Measurements from ENCODE around the gene ZNF787. TPM values are rescaled to one million over a fixed set of nuclear protein-coding genes. Genes with fewer than 3 reads are reported as not detected.

ZNF787 gene
- total and polyA plus RNA-seq, 4 donors: 2.9 to 23.6 (median 18.8) TPM

DNA sequence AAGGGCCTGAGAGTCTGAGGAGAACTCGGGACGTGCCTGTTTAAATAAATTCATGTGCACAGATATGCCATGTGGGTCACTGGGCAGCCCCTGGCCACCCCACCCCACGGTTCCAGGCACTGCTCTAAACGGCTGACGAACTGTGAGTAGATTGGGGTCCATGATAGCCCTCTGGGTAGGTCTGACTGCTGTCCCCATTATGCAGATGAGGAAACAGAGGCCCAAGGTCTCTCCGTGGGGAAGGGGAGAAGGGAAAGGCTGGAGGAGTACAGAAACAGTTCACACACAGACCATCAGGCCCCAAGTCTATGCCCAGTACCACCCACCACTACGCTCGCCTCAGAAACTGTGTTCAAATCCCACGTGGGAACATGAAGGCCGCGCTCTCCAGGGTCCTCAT is 14.1 kb downstream of the ZNF787 start:
- H3K9ac ChIP-seq (ENCODE audit: low read depth in 1 of 2, low read length in 2 of 2): no peak overlapping the region
- DNase-seq (ENCODE audit: low spot score): no peak
- peaks cover 0 to 6% (median 4%) of the 10 kb centered on the region in 4 donors for H3K36me3 ChIP-seq (ENCODE audit: control insufficient read depth in 4 of 4, insufficient read depth in 3 of 4, low read depth in 1 of 4, low read length in 3 of 4)
- H3K27me3 ChIP-seq (ENCODE audit: control insufficient read depth in 4 of 4, insufficient read depth in 4 of 4, low read length in 3 of 4): no peaks in the 10 kb centered on the region
- 85% methylated on average over 11 of the region's 11 CpGs for WGBS
- no peak overlapping the region for H3K27ac ChIP-seq (ENCODE audit: low read depth in 1 of 2, low read length in 2 of 2)
- no peak for TF ChIP-seq FOXA1 (IDR thresholded peaks at IDR 0.05)
- no peak for TF ChIP-seq SP1 (IDR thresholded peaks at IDR 0.05)
- no peak for TF ChIP-seq HNF4G (IDR thresholded peaks at IDR 0.05)
- TF ChIP-seq GABPA (IDR thresholded peaks at IDR 0.05 in 1 of 2, conservative IDR thresholded peaks at IDR 0.05 in 1 of 2): no peak
- TF ChIP-seq, protein P1, sequence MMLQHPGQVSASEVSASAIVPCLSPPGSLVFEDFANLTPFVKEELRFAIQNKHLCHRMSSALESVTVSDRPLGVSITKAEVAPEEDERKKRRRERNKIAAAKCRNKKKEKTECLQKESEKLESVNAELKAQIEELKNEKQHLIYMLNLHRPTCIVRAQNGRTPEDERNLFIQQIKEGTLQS (IDR thresholded peaks at IDR 0.05): no peak
- no peak for TF ChIP-seq EGR1 (IDR thresholded peaks at IDR 0.05; ENCODE audit: low read depth in 2 of 2)
- no peak for TF ChIP-seq NR2F2 (IDR thresholded peaks at IDR 0.05)
- TF ChIP-seq, protein P2, sequence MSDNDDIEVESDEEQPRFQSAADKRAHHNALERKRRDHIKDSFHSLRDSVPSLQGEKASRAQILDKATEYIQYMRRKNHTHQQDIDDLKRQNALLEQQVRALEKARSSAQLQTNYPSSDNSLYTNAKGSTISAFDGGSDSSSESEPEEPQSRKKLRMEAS (IDR thresholded peaks at IDR 0.05): no peak
- TF ChIP-seq HNF4A (conservative IDR thresholded peaks at IDR 0.05): no peak
- TF ChIP-seq TAF1 (conservative IDR thresholded peaks at IDR 0.05): no peak
- TF ChIP-seq, protein P3, sequence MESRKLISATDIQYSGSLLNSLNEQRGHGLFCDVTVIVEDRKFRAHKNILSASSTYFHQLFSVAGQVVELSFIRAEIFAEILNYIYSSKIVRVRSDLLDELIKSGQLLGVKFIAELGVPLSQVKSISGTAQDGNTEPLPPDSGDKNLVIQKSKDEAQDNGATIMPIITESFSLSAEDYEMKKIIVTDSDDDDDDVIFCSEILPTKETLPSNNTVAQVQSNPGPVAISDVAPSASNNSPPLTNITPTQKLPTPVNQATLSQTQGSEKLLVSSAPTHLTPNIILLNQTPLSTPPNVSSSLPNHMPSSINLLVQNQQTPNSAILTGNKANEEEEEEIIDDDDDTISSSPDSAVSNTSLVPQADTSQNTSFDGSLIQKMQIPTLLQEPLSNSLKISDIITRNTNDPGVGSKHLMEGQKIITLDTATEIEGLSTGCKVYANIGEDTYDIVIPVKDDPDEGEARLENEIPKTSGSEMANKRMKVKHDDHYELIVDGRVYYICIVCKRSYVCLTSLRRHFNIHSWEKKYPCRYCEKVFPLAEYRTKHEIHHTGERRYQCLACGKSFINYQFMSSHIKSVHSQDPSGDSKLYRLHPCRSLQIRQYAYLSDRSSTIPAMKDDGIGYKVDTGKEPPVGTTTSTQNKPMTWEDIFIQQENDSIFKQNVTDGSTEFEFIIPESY (IDR thresholded peaks at IDR 0.05): no peak
- H3K4me1 ChIP-seq (ENCODE audit: control insufficient read depth in 4 of 4, insufficient read depth in 4 of 4, low read length in 3 of 4): peaks cover 36 to 70% (median 63%) of the 10 kb centered on the region in 4 donors
- no peak overlapping the region for H3K4me3 ChIP-seq (ENCODE audit: low read depth in 1 of 3, low read length in 3 of 3)
- no peaks in the 10 kb centered on the region for H3K9me3 ChIP-seq (ENCODE audit: control insufficient read depth in 4 of 4, low read length in 3 of 4)

DNA sequence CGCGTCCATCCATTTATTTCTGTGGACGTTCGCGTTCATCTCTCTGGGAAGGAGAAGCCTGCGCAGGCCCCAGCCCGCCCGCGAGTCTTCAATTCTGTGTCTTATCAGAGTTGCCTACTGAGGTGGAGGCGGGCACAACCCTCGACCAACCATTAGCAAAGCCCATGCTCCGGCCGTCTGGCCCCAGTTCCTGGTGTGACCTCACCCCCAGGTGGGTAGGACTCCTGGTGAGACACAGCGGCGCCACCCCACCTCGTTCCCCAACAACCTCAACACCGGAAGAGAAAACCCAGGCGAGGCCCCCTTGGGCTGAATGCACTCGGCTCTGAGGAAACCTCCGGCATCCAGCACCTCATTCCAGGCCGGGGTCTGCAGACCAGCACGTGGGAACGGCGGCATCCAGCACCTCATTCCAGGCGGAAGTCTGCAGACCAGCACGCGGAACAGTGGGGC is 14.7 kb downstream of the ZNF787 start:
- Histone ChIP-seq H3K4me3 (ENCODE audit: low read depth in 1 of 3, low read length in 3 of 3) (no peak overlapping the region), H3K9ac (ENCODE audit: low read depth in 1 of 2, low read length in 2 of 2) (no peak overlapping the region), H3K4me1 (ENCODE audit: control insufficient read depth in 4 of 4, insufficient read depth in 4 of 4, low read length in 3 of 4) (peaks cover 31 to 65% (median 57%) of the 10 kb centered on the region in 4 donors), H3K27me3 (ENCODE audit: control insufficient read depth in 4 of 4, insufficient read depth in 4 of 4, low read length in 3 of 4) (no peaks in the 10 kb centered on the region), H3K27ac (ENCODE audit: low read depth in 1 of 2, low read length in 2 of 2) (no peak overlapping the region), H3K9me3 (ENCODE audit: control insufficient read depth in 4 of 4, low read length in 3 of 4) (no peaks in the 10 kb centered on the region), H3K36me3 (ENCODE audit: control insufficient read depth in 4 of 4, insufficient read depth in 3 of 4, low read depth in 1 of 4, low read length in 3 of 4) (peaks cover under 1 to 11% (median 7%) of the 10 kb centered on the region in 4 donors)
- TF ChIP-seq, protein P4, sequence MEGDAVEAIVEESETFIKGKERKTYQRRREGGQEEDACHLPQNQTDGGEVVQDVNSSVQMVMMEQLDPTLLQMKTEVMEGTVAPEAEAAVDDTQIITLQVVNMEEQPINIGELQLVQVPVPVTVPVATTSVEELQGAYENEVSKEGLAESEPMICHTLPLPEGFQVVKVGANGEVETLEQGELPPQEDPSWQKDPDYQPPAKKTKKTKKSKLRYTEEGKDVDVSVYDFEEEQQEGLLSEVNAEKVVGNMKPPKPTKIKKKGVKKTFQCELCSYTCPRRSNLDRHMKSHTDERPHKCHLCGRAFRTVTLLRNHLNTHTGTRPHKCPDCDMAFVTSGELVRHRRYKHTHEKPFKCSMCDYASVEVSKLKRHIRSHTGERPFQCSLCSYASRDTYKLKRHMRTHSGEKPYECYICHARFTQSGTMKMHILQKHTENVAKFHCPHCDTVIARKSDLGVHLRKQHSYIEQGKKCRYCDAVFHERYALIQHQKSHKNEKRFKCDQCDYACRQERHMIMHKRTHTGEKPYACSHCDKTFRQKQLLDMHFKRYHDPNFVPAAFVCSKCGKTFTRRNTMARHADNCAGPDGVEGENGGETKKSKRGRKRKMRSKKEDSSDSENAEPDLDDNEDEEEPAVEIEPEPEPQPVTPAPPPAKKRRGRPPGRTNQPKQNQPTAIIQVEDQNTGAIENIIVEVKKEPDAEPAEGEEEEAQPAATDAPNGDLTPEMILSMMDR (IDR thresholded peaks at IDR 0.05; ENCODE audit: low read depth, low read length, missing input control): no peak
- TF ChIP-seq GABPA (IDR thresholded peaks at IDR 0.05 in 1 of 2, conservative IDR thresholded peaks at IDR 0.05 in 1 of 2) (no peak), RAD21 (IDR thresholded peaks at IDR 0.05) (no peak), FOXA1 (IDR thresholded peaks at IDR 0.05) (no peak), RXRA (IDR thresholded peaks at IDR 0.05) (no peak), FOXA2 (IDR thresholded peaks at IDR 0.05) (no peak), TAF1 (conservative IDR thresholded peaks at IDR 0.05) (no peak), JUND (IDR thresholded peaks at IDR 0.05) (no peak), EGR1 (IDR thresholded peaks at IDR 0.05; ENCODE audit: low read depth in 2 of 2) (no peak), HNF4A (conservative IDR thresholded peaks at IDR 0.05) (no peak), YY1 (IDR thresholded peaks at IDR 0.05) (no peak), HNF4G (IDR thresholded peaks at IDR 0.05) (no peak)
- TF ChIP-seq, protein P3 (IDR thresholded peaks at IDR 0.05): no peak
- TF ChIP-seq, protein P2 (IDR thresholded peaks at IDR 0.05): no peak
- TF ChIP-seq, protein P5, sequence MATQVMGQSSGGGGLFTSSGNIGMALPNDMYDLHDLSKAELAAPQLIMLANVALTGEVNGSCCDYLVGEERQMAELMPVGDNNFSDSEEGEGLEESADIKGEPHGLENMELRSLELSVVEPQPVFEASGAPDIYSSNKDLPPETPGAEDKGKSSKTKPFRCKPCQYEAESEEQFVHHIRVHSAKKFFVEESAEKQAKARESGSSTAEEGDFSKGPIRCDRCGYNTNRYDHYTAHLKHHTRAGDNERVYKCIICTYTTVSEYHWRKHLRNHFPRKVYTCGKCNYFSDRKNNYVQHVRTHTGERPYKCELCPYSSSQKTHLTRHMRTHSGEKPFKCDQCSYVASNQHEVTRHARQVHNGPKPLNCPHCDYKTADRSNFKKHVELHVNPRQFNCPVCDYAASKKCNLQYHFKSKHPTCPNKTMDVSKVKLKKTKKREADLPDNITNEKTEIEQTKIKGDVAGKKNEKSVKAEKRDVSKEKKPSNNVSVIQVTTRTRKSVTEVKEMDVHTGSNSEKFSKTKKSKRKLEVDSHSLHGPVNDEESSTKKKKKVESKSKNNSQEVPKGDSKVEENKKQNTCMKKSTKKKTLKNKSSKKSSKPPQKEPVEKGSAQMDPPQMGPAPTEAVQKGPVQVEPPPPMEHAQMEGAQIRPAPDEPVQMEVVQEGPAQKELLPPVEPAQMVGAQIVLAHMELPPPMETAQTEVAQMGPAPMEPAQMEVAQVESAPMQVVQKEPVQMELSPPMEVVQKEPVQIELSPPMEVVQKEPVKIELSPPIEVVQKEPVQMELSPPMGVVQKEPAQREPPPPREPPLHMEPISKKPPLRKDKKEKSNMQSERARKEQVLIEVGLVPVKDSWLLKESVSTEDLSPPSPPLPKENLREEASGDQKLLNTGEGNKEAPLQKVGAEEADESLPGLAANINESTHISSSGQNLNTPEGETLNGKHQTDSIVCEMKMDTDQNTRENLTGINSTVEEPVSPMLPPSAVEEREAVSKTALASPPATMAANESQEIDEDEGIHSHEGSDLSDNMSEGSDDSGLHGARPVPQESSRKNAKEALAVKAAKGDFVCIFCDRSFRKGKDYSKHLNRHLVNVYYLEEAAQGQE (IDR thresholded peaks at IDR 0.05): no peak
- TF ChIP-seq, protein P1 (IDR thresholded peaks at IDR 0.05): no peak
- no peak for DNase-seq (ENCODE audit: low spot score)
- WGBS: 83% methylated on average over 27 of the region's 27 CpGs

All from liver (tissue), 9 donors.